Myometrial cell (primary cell): ENCODE results near the gene CCNI. TPM values are rescaled to one million over a fixed set of nuclear protein-coding genes. Genes with fewer than 3 reads are reported as not detected.

Source experiments
- total RNA-seq: library from RNA; depleted of rRNA; stranded (reverse); fragments of >200 nt; gene quantifications from 2 replicates; pipeline ENCODE4 v1.2.3, GENCODE V29; 2015

CCNI gene, protein sequence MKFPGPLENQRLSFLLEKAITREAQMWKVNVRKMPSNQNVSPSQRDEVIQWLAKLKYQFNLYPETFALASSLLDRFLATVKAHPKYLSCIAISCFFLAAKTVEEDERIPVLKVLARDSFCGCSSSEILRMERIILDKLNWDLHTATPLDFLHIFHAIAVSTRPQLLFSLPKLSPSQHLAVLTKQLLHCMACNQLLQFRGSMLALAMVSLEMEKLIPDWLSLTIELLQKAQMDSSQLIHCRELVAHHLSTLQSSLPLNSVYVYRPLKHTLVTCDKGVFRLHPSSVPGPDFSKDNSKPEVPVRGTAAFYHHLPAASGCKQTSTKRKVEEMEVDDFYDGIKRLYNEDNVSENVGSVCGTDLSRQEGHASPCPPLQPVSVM
- 143 and 190 TPM in 2 replicates for total RNA-seq

DNA sequence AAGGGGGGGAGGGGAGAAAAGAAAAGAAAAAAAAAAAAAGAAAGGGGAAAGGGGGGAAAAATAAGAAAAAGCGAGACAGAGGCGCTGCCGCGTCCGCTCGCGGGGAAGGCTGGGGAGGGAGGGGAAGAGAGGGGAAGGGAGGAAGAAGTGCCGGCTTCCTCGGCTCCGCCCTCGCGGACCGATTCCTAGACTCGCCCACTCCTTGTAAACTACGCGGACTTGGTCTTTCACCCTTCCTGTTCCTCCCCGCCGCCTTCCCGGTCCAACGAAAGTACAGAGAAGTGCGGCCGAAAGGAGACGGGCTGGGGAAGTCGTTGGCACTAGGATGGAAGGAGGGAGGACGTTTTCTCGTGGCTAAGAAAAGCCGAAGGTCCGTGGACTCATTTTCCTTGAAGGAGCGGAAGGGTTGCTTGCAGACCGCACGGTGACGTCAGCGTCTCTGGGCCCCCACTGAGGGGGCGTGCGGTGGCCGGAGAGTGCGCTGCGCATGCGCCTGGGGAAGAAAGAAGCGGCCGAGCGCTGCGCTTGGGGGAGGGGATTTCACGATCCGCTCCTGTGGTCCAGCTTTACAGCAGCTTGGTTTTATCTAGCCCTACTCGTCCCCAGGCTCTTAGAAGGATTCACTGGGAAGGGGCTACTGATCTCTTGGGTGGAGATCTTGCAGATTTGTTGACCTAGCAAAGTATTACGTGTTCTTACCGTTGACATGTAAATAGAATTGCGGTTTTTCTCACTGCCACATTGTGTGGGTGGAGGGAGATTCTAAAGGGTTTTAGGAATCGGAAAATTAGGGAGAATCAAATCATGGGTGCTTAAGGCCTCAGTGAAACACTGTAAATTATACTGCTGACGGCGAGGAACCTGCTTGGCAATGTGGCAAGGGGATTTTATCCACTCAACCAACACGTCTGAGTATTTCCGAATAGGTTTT lies at the start of gene CCNI:
CCNI (minus strand) TSS at position 121 of the 931 bp plus-strand sequence. CDS start 9,627 bp downstream, outside the sequence.

Other genes starting within 250 kb of the CCNI start
- not detected in 2 replicates for gene SOWAHB, start 177.8 kb downstream of the CCNI start, total RNA-seq
- gene SEPTIN11, start 126.2 kb downstream of the CCNI start, total RNA-seq, result 135 and 168 TPM in 2 replicates
- gene CCNG2, start 81.2 kb upstream of the CCNI start, total RNA-seq, result 6.1 and 12.9 TPM in 2 replicates